Renal cortex interstitium (tissue), 11 donors: ENCODE measurements around the gene SLC38A1. TPM values are rescaled to one million over a fixed set of nuclear protein-coding genes. Genes with fewer than 3 reads are reported as not detected.

Source experiments
- DNase-seq, 11 donors: peaks; one replicate each; pipeline ENCODE4 v3.0.0-alpha.2; 2013; ENCODE audit warnings: low read depth in 9 of 11, low spot score in 4 of 11; ENCODE audit errors: extremely low read depth in 1 of 11
- polyA plus RNA-seq, 3 donors: library from polyadenylated mRNA; unstranded; fragments of 120-200 nt; gene quantifications; one replicate each; pipeline ENCODE4 v1.2.1, GENCODE V29; 2013; ENCODE audit not compliant: insufficient read length in 3 of 3

Gene SLC38A1
- polyA plus RNA-seq, 3 donors, result 61.3 to 70.2 (median 69.6) TPM

DNA sequence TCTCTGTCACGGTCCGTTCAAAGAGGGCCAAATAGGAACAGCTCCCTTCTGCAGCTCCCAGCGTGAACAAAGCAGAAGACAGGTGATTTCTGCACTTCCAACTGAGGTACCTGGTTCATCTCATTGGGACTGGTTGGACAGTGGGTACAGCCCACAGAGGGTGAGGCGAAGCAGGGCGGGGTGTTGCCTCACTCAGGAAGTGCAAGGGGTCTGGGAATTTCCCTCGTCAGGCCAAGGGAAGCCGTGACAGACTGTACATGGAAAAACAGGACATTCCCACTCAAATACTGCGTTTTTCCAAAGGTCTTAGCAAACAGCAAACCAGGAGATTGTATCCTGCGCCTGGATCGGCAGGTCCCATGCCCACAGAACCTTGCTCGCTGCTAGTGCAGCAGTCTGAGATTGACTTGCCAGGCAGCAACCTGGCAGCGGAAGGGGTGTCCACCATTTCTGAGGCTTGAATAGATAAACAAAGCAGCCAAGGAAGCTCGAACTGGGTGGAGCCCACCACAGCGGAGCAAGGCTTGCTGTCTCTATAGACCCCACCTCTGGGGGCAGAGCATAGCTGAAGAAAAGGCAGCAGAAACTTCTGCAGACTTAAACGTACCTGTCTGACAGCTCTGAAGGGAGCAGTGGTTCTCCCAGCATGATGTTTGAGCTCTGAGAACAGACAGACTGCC, 22.7 kb downstream of the SLC38A1 start:
- DNase-seq, result no peak

GRCh38 chr12:46244997-46245396, 23.8 kb downstream of the SLC38A1 start:
- DNase-seq, result no peak

DNA sequence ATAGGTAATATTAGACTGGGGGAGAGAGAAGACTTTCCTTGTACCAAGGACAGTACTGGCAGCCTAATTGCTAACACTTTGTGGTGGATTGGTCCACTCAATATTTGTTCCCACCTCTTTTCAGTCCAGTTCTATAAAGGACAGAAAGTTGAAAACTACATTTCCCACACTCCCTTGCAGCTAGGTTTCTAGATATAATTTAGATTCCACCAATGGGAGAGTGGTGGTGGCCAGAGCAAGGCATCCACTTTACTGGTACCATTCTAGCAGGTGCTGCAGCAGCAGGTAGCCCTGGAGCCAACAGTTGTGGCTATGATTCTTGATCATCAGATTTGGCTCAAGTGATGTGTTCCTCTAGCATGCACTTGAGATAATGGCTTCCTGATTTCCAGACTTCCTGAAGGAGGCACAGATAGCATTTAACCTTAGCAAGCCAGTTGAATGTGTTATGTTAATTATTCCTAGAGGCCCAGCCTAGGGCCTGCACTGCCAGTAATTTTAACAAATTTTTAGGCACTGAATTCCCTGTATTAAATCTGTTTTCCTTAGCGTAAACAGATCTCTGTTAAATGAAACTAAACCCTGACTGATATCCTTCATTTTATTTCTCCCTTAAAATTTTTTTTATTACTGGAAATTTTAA, 24.4 kb downstream of the SLC38A1 start:
- no peak for DNase-seq

DNA sequence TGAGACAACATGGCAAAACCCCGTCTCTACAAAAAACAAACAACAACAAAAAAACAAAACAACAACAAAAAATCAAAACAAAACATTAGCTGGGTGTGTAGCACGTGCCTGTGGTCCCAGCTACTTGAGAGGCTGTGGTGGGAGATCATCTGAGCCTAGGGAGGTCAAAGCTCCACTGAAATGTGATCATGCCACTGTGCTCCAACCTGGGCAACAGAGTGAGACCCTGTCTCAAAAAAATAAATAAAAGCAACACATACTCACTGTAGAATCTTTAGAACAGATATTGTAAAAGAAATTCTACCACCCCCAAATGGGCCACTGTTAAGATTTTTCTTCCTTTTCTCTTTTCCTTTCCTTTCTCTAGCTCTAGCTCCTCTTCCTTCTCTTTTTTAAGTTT, 26.3 kb downstream of the SLC38A1 start:
- DNase-seq, result no peak

DNA sequence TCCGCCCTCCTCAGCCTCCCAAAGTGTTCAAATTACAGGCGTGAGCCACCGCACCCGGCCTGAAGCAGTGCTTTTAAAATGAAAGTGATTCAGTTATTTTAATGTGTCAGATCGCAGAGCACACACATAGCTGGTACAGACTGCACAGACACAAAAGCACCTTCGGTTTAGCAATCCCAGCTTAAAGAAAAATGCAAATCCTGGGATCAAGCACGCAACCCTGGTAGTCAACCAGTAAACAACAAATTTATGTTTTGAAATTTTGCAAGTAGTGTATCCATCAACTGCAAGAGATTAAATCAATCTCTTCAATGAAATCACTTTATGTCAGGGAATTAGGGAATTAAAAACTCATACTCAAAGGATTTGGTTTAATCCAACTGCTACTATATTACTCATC, 28.4 kb downstream of the SLC38A1 start:
- DNase-seq, result no peak

- DNase-seq, result no peak
Measured at GRCh38 chr12:46238821-46239220, 30.0 kb downstream of the SLC38A1 start.

- no peak for DNase-seq
Measured at GRCh38 chr12:46237371-46238045, 31.3 kb downstream of the SLC38A1 start.

DNA sequence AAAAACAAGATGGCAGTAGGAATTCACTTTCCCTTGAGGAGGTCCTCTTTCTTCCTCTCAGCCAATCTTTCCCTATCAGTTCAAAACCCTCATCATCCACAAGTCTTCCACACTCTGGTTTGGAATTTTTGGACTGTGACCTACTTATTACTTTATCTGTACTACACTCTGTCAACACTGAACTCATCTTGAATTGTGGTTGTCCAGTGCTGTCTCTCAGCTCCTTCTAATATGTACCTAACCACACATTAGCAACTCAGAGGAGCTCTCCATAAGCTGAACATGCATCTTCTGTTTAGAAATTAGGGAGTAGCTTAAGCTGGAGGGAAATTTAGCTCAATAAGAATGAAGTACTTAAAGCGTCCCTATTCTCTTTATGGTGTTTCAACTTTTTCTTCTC, 34.8 kb downstream of the SLC38A1 start:
- no peak for DNase-seq

GRCh38 chr12:46233423-46233822, 35.4 kb downstream of the SLC38A1 start:
- DNase-seq, result no peak

GRCh38 chr12:46230983-46231382, 37.9 kb downstream of the SLC38A1 start:
- no peak for DNase-seq

GRCh38 chr12:46230306-46230705, 38.5 kb downstream of the SLC38A1 start:
- no peak for DNase-seq

GRCh38 chr12:46227616-46228015, 41.2 kb downstream of the SLC38A1 start:
- DNase-seq, result no peak

DNA sequence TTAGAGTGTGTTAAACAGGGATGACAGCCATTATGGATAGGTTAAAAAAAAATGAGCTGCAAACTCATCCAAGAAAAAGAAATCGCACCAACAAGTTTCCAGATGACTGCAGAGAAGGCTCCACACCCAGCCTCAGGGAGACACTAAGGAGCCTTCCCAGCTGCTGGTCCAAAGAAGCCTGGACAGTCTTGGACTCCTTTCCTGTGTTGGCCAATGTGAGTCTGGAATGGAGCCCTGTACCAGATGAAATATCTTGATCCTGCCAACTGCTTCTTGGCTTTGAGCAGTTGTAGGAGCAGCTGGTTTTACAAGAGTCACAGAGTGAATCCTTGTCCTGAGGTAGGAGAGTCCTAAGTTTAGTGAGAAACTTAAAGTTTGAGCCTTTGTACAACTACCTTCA, 44.5 kb downstream of the SLC38A1 start:
- no peak for DNase-seq

GRCh38 chr12:46223047-46223446, 45.8 kb downstream of the SLC38A1 start:
- no peak for DNase-seq

- no peak for DNase-seq
Measured at GRCh38 chr12:46222636-46223035, 46.2 kb downstream of the SLC38A1 start.

DNA sequence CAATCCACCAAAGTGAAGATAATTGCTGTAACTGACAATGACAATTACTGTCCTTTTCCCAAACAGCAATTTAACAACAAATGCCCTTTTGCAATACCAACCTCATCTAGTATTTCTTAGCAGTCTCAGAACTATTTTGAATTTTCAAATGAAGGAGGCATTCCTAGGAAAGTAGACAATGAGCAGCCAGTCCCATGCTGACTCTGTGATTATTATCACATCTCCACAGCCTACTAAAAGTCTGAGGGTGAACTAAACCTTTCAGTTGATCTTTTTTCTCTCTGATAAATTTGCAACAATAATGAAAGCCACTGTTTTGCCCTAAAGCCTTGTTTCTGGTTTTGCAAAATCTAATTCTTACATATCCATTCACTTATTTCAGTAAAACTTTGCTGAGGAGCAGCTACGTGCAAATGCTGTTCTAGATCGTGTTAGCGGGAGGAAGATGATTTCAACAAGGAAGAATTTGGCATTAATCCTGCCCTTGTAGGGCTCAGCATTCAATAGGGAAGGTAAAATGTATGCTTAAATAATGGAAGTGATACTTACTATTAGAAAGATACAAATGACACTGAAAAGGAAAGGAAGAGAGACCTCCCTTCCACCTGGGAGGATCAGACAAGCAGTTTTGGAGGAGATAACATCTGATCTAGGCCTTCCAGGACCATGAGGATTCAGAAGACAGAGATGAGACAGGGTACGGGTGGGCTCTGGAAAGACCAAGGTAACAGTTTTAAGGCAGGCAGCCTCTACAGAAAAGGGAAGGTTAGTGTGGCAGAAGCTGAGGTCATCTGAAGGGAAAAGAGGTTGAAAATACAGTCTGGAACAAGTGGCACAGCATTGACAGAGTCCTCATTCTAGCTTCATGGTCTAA, 47.4 kb downstream of the SLC38A1 start:
- DNase-seq, result no peak

DNA sequence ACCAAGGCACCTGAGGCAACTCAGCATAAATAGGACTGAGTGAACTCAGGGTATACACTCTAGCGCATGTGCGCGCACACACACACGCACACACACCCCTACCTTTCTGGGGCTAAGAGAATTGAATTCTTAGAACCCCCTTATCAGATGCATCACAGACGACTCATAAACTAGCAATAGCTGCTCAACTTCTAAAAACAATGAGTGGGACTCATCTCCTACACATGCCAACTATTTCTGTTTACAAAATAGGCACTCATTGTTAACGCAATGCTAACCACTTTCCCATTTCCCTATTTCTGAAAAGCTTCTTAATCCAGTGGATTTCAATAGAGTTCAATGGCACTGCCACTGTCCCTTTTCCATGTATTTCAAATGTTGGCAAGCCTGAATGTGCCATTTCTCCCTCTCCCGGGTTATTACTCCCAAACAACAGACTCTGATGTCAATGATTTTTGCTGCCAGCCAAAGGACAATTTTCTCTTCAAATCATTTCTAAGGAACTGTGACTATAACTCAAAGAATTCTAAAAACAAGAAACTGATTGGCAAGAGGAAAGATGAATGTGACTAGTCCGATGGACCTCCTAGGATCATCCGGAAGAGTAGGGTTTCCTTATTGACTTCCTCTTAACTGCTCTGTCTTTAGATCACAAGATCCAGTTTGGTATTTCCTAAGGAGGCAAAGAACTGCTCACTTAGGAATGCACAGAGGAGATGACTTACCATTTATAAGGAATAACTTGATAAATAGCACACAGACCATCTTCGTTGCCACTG, 48.8 kb downstream of the SLC38A1 start:
- DNase-seq, result no peak

DNA sequence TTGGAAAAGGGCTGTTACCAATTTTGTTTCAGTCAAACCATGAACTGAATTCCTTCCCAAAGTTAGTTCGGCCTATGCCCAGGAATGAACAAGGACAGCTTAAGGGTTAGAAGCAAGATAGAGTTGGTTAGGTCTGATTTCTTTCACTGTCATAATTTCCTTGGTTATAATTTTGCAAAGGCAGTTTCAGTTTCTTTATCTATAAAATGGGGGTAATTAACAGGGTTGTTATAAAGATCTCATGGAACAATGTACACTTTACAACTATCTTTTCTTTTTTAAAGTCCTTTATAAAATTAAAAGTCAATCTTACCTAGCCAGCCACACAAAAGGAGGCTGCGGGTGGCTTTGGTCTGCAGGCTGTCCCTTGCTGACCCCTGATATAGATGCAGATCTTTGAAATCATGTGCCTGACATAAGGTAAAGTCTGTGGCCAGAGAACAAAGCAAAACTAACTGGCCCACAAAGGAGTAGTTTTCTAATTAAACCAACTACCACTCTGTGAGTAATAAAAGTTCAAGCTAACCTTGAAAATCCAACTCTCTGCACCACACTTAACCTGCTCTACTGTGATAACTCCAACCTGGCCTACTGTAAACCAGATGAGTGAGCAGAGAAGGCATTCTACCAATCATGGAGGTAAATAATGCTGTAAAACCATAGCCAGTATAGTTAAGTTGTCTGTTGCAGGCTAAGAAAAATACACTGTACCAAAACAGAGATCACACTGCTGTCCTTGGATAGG, 49.5 kb downstream of the SLC38A1 start:
- DNase-seq, result no peak
